HG02852 (cell line): ENCODE data around the gene NR1D2.
A peak's percentile ranks its signal among the peaks of the same experiment; 100 is the strongest.
"Not testable (repeated sequence)": the region's sequence is repeated elsewhere in the genome, so short reads cannot be mapped to it uniquely, and the experiment has no call there.

Experiments
- ATAC-seq: cut with Tn5 transposase; IDR thresholded peaks from one replicate; pipeline ENCODE4 v1.9.1; 2021; ENCODE audit warnings: mild to moderate bottlenecking, moderate library complexity; ENCODE audit not compliant: unreplicated experiment

Gene NR1D2

DNA sequence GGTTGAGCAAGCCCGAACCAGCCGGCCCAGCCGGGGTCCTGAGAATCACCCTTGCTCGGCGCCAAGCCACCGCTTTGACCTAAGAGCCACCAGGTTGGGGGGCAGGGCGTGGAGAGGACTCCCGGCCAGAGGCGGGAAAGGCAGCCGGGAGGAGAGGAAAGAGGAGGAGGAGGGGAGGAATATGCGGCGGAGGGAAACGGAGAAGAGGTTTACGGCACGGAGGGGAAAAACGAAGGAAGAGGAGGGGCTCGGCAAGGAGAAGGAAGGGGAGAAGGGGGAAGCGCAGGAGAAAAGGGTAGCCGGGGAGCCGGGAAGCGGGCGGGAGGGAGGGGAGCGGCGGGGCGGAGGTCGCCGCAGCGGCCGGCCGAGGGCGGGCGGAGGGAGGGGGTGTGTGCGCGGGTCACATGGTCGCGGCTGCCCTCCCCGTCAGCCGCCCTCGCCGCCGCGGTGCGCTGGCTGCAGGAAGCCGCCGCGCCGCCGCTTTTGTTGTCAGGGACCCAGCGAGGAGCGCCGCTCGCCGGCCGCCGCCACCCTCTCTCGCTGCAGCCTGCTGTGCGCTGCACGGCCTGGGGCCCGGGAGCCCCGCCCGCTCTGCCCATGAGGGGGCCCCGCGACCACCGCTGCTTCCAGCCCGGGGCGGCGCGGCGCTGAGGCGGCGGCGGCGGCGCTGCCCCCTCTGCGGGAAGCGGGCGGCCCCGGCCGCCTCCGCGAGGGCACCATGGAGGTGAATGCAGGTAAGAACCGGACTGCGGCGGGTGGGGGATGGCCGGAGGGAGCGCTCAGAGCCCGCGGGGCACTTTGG is at the start of gene NR1D2:
Gene NR1D2 (plus strand): TSS at position 426 of the 802 bp plus-strand sequence. CDS start 293 bp downstream, at position 719.
- ATAC-seq, result peak; percentile 58

DNA sequence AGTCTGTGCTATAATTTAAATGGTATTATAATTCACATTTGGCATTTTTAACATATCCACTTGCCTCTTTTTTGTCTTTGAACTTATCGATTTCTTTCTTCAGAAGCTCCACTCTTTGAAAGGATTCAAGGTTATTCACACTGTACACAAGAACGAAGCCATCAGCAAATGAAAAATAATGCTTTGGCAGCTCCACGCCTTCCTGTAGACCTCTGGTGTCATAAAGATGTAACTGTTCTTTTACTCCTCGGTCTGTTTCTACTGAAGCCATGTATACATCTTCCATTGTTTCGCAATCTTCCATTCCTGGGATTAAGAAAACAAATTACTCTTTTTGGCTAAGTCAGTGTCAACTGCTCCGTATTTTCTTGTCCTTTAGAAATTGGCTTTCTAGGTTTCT is 44.3 kb upstream of the NR1D2 start:
- ATAC-seq, result no peak

DNA sequence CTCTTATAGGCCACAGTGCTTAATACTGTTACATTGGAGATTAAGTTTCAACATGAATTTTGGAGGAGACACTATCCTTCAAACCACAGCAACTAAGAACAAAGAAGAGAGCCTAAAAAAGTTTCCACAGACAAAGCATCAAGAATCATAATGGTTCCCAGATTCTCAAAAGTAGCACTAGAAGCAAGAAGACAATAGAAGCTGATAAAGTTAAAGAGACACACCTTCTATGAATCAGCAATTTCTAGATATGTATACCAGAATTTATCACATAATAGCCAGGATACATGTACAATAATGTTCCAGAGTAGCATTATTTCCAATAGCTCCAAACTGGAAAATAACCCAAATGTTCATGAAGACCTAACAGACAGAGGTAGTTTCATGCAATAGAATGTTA is 40.5 kb upstream of the NR1D2 start:
- no peak for ATAC-seq

DNA sequence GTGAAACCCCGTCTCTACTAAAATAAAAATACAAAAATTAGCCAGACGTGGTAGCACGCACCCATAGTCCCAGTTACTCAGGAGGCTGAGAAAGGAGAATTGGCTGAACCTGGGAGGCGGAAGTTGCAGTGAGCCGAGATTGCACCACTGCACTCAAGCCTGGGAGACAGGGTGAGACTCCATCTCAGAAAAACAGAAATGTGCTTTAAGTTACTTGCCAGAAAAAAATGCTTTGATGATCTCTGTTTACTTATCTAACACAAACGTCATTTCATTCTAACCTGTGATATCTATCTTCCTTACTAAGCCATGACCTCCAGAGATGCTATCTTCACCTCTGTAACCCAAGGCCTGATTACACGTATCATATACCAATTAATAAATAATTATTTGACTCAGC is 35.7 kb upstream of the NR1D2 start:
- ATAC-seq, result no peak

DNA sequence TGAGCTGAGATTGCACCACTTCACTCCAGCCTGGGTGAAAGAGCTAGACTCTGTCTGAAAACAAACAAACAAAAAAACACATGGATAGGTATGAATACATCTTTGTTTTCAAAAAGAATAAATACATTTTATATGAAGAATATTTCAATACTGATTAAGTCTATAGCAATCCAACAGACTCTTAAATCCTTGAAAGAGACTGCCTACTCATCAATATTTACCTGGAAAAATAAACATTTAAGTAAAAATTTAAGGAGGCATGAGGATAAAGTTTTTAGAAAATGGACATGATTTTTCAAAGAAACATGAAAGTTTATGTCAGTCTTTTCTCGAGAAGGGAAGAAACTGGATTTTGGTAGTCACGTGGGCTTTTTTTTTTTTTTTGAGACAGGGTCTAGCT is 33.7 kb upstream of the NR1D2 start:
- ATAC-seq, result no peak

DNA sequence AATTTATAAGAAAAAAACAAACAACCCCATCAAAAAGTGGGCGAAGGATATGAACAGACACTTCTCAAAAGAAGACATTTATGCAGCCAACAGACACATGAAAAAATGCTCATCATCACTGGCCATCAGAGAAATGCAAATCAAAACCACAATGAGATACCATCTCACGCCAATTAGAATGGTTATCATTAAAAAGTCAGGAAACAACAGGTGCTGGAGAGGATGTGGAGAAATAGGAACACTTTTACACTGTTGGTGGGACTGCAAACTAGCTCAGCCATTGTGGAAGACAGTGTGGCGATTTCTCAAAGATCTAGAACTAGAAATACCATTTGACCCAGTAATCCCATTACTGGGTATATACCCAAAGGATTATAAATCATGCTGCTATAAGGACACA is 32.8 kb upstream of the NR1D2 start:
- not testable (repeated sequence) for ATAC-seq

DNA sequence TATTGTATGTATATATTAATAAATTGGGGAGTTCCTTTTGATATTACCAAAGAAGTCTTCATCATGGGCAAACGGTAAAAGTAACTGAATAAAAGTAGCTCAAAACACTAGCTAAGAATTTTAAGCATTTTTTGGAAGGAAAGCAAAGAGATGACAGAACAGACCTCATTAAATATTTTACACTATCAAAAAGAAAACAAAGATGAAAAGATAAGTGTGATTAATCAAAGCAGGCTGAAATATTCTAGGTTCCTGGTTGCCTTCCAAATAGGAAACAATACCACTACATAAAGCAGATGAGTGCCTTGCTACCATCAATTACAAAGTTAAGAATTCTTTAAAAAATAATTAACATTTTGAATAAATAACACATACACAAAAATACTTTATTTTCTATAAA is 31.9 kb upstream of the NR1D2 start:
- no peak for ATAC-seq

DNA sequence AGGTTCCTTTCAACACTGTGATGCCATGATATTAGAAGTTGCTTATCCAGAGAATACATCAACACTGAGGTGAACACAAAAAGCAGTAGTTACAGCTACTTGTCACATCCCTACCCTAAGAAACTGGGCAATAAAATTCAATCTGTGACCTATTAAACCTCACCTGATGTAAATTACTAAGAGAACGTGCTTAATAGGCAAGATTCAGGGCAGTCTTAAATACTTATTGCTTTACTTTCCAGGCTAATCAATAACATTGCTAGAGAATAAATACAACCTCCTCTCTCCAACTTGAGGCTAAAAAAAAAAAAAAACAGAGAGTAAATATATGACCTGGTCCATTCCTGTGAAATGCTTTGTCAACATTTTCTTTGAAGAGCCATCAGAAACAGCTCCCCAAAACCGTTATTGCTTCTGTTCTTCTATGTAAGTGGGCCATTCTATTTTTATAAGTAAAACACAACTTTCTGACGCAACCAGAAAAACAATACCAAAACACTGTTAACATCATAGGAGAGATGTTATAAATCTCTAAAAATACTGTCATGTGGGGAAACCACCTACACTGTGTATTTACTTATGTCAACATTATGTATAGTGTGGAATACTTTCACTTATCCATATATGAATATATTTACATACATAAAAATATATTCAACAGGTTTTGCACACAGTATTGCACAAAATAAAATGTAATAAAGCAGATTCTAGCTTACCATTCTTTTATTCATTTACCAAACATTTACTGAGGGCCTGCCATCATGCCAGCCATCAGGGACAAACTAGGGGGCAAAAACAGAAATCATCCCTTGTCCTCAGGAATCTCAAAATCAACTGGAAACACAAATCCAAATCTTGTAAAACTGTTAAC is 31.0 kb upstream of the NR1D2 start:
- no peak for ATAC-seq

DNA sequence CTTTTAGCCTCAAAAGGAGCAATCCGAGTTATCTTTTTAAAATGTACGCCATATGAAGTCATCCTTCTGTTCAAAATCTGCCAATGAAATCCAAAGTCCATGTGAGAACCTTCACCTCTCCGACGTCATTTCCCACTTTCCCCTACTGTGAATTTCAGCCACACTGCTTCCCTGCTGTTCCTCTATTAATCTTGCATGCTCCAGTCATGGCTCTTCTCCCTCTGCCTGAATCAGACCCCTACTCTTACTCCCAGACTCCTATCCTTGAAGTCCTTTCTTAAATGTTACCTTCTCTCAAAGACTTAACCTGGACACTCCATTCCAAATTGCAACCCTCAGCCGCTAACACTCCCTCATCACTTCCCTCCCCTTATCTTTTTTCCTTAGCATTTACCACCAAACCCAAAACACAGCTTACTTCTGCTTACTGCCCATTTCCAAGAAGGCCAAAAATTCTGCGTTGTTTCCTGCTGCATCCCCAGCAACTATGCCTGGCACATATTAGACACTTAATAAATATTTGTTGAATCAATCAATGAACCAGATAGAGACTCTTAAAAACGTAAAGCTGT is 29.5 kb upstream of the NR1D2 start:
- no peak for ATAC-seq

DNA sequence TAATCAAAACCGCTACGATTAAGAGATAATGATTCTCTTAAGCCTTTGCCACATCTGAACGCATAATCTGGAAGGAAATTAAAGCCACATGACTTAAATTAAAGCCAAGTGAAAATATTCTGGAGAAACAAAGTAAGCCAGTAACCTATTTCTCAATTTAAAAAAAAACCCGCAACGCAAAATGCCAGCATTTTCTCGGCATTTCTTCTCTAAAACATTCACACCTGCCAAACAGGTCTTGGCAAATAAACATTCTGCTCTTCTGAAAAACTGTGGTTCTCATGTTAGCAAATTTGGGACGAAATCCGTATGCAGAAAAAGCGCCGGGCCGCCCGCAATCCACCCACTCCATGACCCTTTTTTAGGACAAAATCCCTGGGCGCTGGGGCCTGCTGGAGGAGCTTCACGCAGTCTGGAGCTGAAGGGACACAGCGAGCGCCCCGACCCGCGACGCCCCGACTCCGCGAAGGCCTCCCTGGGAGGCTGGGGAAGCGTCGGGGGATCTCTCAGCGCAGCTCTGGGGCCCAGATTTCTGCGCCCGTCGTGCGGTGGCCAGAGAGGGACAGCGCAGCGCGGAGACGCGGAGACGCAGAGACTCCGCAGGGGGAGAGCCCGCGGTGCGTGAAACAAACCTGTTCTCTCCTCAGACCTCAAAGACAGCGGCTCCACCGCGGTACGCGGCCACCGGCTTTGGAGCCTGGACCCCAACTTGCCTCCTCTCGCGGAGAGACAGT is 28.8 kb upstream of the NR1D2 start:
- peak; percentile 39 for ATAC-seq

DNA sequence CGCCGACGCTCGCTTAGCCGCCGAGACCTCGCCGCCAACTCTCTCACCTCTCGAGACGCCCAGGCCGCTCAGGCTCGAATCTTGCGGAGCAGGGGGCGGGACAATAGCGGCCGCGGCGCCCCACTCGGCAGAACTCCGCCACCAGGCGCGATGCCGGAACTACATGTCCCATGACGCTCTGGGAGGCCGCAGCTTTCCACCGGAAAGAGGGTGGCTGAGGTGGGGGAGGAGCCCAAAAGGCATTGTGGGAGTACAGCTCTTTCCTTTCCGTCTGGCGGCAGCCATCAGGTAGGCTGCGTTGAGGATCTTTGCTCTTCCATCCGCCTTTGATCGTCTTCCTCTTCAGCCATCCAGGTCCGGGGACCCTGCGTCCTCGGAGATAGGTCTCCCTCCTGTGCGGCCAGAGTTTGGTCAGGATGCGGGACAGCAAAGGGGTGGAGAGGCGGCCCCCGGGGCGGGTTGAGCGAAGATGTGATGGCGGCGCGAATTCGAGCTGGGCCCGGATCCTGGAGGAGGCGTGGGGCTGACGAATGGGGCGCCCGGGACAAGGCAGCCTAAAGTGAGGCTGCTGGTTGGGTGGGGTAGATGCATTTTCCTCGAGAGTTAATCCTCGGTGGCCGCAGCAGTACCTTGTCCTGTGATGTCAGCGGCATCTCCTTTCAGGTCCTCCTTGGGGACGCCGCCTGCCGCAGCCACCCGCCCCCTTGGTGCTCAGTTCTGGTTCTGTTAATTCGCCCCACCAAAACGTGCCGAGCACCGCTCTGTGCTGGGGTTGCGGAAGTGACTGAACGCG is 28.0 kb upstream of the NR1D2 start, which contains the start of the genes NKIRAS1 and RPL15:
Gene NKIRAS1 (minus strand): TSS at position 105 of the 793 bp plus-strand sequence. CDS start 6,086 bp downstream, outside the sequence.
Gene RPL15 (plus strand): TSS at position 247 of the 793 bp plus-strand sequence. CDS start 728 bp downstream, outside the sequence.
- ATAC-seq, result peak; percentile 90

DNA sequence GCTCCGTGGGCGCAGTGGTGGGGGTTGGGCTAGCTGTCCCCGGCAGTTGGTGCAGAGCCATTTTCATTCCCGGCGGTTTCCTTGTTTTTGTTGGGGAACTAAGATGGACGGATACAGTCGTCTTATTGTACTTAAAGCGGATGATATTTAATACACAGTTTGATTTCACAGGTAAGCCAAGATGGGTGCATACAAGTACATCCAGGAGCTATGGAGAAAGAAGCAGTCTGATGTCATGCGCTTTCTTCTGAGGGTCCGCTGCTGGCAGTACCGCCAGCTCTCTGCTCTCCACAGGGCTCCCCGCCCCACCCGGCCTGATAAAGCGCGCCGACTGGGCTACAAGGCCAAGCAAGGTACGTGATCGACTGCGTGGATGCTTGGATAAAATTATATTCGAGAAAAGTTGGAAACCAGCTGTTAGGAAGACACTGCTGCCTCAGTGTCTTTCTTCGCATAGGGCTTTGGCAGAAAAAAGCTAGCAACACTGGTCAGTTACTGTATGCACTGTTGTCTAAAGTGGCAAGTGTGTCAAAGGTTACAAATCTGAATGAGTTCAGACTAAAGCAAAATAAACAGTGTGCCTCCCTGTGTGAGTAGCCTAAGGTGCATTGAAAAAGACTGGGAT is 27.3 kb upstream of the NR1D2 start:
- not testable (repeated sequence) for ATAC-seq

DNA sequence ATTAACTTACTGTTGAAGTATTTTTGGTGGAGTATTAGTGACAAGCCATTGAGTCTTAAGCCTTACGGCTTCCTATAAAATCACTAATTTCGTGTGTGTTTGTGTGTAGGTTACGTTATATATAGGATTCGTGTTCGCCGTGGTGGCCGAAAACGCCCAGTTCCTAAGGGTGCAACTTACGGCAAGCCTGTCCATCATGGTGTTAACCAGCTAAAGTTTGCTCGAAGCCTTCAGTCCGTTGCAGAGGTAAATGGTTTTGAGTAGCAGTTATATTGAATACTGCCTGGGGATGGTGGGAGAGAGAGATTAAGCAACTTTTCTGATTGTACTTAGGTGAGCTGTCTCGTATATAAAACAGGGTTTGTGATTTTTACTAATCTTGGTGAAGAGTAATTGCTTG is 26.8 kb upstream of the NR1D2 start:
- not testable (repeated sequence) for ATAC-seq

DNA sequence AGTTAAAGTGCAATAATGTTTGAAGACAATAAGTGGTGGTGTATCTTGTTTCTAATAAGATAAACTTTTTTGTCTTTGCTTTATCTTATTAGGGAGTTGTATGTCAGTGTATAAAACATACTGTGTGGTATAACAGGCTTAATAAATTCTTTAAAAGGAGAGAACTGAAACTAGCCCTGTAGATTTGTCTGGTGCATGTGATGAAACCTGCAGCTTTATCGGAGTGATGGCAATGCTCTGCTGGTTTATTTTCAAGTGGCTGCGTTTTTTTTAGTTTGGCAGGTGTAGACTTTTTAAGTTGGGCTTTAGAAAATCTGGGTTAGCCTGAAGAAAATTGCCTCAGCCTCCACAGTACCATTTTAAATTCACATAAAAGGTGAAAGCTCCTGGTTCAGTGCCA is 25.5 kb upstream of the NR1D2 start:
- ATAC-seq, result no peak

DNA sequence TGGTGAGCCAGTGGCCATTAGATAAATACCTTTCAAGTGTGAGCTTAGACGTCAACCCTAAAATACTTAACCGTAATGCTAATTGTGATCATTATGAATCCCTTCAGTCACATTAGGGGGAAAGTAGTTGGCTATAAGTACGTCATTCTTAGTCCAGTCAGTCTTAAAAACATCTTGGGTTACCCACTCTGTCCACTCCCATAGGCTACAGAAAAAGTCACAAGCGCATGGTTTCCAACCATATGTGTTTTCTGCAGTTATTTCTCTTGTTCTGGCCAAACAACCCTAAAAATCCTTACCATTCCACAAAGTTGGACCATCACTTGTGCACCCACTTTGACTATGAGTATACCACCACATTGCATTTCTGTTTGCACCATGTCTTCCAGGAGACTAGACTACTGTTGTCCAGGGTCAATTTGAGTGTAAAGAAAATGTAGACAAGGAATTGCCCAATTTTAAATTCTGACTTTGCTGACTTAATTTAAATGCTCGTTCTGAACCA is 24.9 kb upstream of the NR1D2 start:
- ATAC-seq, result no peak

DNA sequence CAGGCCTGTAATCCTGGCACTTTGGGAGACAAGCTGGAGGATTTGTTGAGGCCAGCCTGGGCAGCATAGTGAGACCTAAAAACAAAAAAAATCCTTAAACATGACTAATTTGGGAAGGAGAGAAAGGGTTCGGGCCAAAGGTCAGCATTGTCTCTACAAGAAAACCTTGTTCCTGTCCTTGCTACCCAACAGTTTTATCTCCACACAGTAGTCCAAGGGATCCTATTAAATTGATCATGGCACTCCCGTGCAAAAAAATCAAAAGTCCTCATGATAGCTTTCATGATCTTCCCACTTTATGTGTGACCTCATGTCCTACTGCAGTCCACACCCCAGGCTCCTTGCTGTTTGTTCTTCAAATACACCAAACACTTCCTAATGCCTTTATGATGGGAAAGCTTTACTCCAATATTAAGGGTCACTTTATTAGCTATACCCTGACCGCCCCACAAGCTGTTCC is 24.0 kb upstream of the NR1D2 start:
- no peak for ATAC-seq

DNA sequence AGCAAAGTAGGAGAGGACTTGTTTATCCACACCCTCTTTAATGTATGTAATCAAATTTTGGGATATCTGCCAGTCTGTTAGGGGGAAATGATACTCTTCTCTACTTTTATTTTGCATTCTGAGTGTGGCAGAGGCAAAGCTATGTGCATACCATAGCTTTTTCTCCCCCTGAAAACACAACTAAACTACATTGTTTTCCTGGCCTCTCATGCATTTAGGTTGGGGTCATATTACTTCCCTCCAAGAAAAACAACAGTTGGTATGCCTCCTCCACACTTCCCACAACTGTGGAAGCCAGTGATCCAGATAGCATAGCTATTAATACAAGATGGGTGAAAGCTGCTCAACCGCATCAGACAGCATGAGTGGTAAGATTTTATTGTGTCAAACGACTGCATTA is 21.3 kb upstream of the NR1D2 start:
- no peak for ATAC-seq

DNA sequence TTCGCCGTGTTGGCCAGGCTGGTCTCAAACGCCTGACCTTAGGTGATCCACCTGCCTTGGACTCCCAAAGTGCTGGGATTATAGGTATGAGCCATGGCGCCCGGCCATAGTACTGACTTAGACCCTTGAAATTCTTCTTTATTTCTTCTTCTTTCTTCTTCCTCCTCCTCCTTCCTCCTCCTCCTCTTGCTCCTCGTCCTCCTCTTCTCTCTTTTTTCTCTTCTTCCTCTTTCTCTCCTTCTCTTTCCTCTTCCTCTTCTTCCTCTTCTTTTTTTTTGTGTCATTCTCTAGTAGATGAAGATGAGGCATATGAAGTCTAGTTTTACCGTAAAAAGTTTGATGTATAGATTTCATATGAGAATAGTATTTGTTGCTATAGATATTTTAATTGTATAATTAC is 18.8 kb upstream of the NR1D2 start:
- no peak for ATAC-seq

DNA sequence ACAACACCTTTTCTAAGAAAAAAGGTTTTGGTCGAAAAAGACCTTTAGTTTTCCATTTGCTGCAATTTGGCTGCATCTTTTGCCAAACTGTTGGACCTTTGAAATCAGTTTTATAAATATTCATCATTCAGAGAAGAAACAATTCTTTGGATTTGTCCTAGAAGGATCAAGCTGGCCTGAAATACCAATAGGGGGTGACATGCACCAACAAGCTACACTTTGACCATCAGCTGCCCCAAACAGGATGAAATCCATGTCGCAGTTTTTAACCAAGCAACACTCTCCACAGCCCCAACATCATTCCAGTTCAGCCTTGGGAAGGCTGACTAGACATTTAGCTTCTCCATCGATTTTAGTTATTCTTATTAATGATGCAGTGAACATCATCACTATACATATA is 18.4 kb upstream of the NR1D2 start:
- no peak for ATAC-seq
